Hematopoietic multipotent progenitor cell treated with erythropoietin and hydrocortisone succinate and interleukin-3 and kit ligand, for 6 days (in vitro differentiated cells): ENCODE data around the gene THAP10.
"Not testable (repeated sequence)": the region's sequence is repeated elsewhere in the genome, so short reads cannot be mapped to it uniquely, and the experiment has no call there.

Experiments
- DNase-seq: peaks from one replicate; pipeline ENCODE4 v3.0.0-alpha.2; 2015

Gene THAP10

GRCh38 chr15:70876011-70876410 is 16.2 kb downstream of the THAP10 start:
- DNase-seq = no peak

GRCh38 chr15:70875001-70875782 is 17.0 kb downstream of the THAP10 start:
- no peak for DNase-seq

GRCh38 chr15:70873232-70874054 is 18.8 kb downstream of the THAP10 start:
- no peak for DNase-seq

GRCh38 chr15:70871490-70871889 is 20.7 kb downstream of the THAP10 start:
- not testable (repeated sequence) for DNase-seq

- DNase-seq = no peak
Observed at GRCh38 chr15:70870051-70870450, 22.2 kb downstream of the THAP10 start.

GRCh38 chr15:70869346-70869745 is 22.9 kb downstream of the THAP10 start:
- DNase-seq = no peak

GRCh38 chr15:70867911-70868467 is 24.2 kb downstream of the THAP10 start:
- no peak for DNase-seq

GRCh38 chr15:70866982-70867641 is 25.1 kb downstream of the THAP10 start:
- DNase-seq = no peak

- DNase-seq = no peak
Observed at GRCh38 chr15:70863450-70864218, 28.6 kb downstream of the THAP10 start.

GRCh38 chr15:70859998-70860397 is 32.2 kb downstream of the THAP10 start:
- no peak for DNase-seq

- no peak for DNase-seq
Observed at GRCh38 chr15:70859322-70859908, 32.8 kb downstream of the THAP10 start.

GRCh38 chr15:70858614-70859321 is 33.5 kb downstream of the THAP10 start:
- DNase-seq = not testable (repeated sequence)

GRCh38 chr15:70857562-70858285 is 34.5 kb downstream of the THAP10 start:
- DNase-seq = no peak

GRCh38 chr15:70856884-70857561 is 35.2 kb downstream of the THAP10 start:
- no peak for DNase-seq

- no peak for DNase-seq
Observed at GRCh38 chr15:70856177-70856883, 35.9 kb downstream of the THAP10 start.

- DNase-seq = no peak
Observed at GRCh38 chr15:70855764-70856163, 36.5 kb downstream of the THAP10 start.

- no peak for DNase-seq
Observed at GRCh38 chr15:70854666-70854976, 37.6 kb downstream of the THAP10 start.

- no peak for DNase-seq
Observed at GRCh38 chr15:70853973-70854665, 38.1 kb downstream of the THAP10 start, which contains the start of gene LARP6. LARP6 (minus strand) TSS chr15:70854157; CDS start chr15:70854088, 69 bp downstream.
